DMS 273 (cell line): ENCODE data around the gene EXOC6.
"Not testable (repeated sequence)": the region's sequence is repeated elsewhere in the genome, so short reads cannot be mapped to it uniquely, and the experiment has no call there.

Experiments used
- DNase-seq: peaks from one replicate; lab custom pipeline; 2025; ENCODE audit not compliant: unreplicated experiment; lab: John Stamatoyannopoulos, UW

Gene EXOC6

GRCh38 chr10:92876509-92877036, 28.3 kb downstream of the EXOC6 start:
- DNase-seq: no peak

GRCh38 chr10:92880233-92880861, 32.0 kb downstream of the EXOC6 start:
- DNase-seq: peak; percentile 56

GRCh38 chr10:92880917-92881316, 32.6 kb downstream of the EXOC6 start:
- DNase-seq: no peak

- no peak for DNase-seq
These were observed 38.1 kb downstream of the EXOC6 start for GRCh38 chr10:92886334-92886961.

- no peak for DNase-seq
These were observed 42.2 kb downstream of the EXOC6 start for GRCh38 chr10:92890471-92890870.

GRCh38 chr10:92891885-92892690, 43.8 kb downstream of the EXOC6 start:
- DNase-seq: peak; percentile 18

GRCh38 chr10:92892691-92893054, 44.4 kb downstream of the EXOC6 start:
- no peak for DNase-seq

GRCh38 chr10:92894081-92894655, 45.8 kb downstream of the EXOC6 start:
- no peak for DNase-seq

- DNase-seq: no peak
These were observed 49.6 kb downstream of the EXOC6 start for GRCh38 chr10:92897916-92898315.

GRCh38 chr10:92901819-92902251, 53.5 kb downstream of the EXOC6 start:
- no peak for DNase-seq

- no peak for DNase-seq
These were observed 55.3 kb downstream of the EXOC6 start for GRCh38 chr10:92903633-92904032.

GRCh38 chr10:92907280-92907679, 59.0 kb downstream of the EXOC6 start:
- no peak for DNase-seq

GRCh38 chr10:92912631-92913030, 64.3 kb downstream of the EXOC6 start:
- DNase-seq: not testable (repeated sequence)

- no peak for DNase-seq
These were observed 65.7 kb downstream of the EXOC6 start for GRCh38 chr10:92913973-92914372.

- DNase-seq: peak; percentile 66
These were observed 66.4 kb downstream of the EXOC6 start for GRCh38 chr10:92914478-92915325.

GRCh38 chr10:92915892-92916291, 67.6 kb downstream of the EXOC6 start:
- DNase-seq: no peak

GRCh38 chr10:92916433-92916832, 68.1 kb downstream of the EXOC6 start:
- DNase-seq: no peak

- DNase-seq: no peak
These were observed 70.3 kb downstream of the EXOC6 start for GRCh38 chr10:92918603-92919002.

- no peak for DNase-seq
These were observed 72.5 kb downstream of the EXOC6 start for GRCh38 chr10:92920866-92921265.

GRCh38 chr10:92923416-92923815, 75.1 kb downstream of the EXOC6 start:
- no peak for DNase-seq

GRCh38 chr10:92929896-92930295, 81.6 kb downstream of the EXOC6 start:
- DNase-seq: no peak
